Muscle layer of duodenum (tissue), 2 donors: Measurements from ENCODE around the gene TPI1.

Source experiments
- H3K27ac ChIP-seq: one replicate; pipeline ENCODE4 v1.7.0; 2013; ENCODE audit warnings: mild to moderate bottlenecking, low read length
- H3K27me3 ChIP-seq: one replicate; pipeline ENCODE4 v1.7.0; 2013; ENCODE audit warnings: low read depth, mild to moderate bottlenecking, control low read depth, low read length
- H3K36me3 ChIP-seq, 2 donors: one replicate each; pipeline ENCODE4 v1.7.0; 2013; ENCODE audit warnings: low read length in 2 of 2, control low read depth in 1 of 2, mild to moderate bottlenecking in 1 of 2; ENCODE audit not compliant: insufficient read depth in 2 of 2, control insufficient read depth in 1 of 2
- H3K4me1 ChIP-seq, 2 donors: one replicate each; pipeline ENCODE4 v1.7.0; 2013; ENCODE audit warnings: low read length in 2 of 2, mild to moderate bottlenecking in 2 of 2, control low read depth in 1 of 2, moderate library complexity in 1 of 2; ENCODE audit not compliant: insufficient read depth in 2 of 2, control insufficient read depth in 1 of 2
- H3K4me3 ChIP-seq, 2 donors: one replicate each; pipeline ENCODE4 v1.7.0; 2013; ENCODE audit warnings: low read length in 2 of 2, low read depth in 1 of 2, mild to moderate bottlenecking in 1 of 2
- H3K9me3 ChIP-seq, 2 donors: one replicate each; pipeline ENCODE4 v1.7.0; 2013; ENCODE audit warnings: low read length in 2 of 2, control low read depth in 1 of 2, mild to moderate bottlenecking in 1 of 2; ENCODE audit not compliant: control insufficient read depth in 1 of 2
- donor health status: healthy.

TPI1 gene

GRCh38 chr12:6840330-6840729, 27.0 kb upstream of the TPI1 start:
- Histone ChIP-seq H3K27ac (no peak overlapping the region), H3K27me3 (no peaks in the 10 kb centered on the region), H3K4me3 (no peak overlapping the region), H3K36me3 (peaks cover 0 to 47% of the 10 kb centered on the region in 2 donors), H3K4me1 (peaks cover 0 to 3% of the 10 kb centered on the region in 2 donors), H3K9me3 (no peaks in the 10 kb centered on the region)

- H3K27ac ChIP-seq = no peak within 1 kb of the TSS
Measured at GRCh38 chr12:6840761-6841515, 26.4 kb upstream of the TPI1 start, which contains the start of gene GNB3. TSS of gene GNB3 (plus strand) at chr12:6840925. CDS start at chr12:6841288, 363 bp downstream.

GRCh38 chr12:6842075-6842474, 25.3 kb upstream of the TPI1 start:
- no peak overlapping the region for H3K27ac ChIP-seq
- H3K27me3 ChIP-seq = no peaks in the 10 kb centered on the region
- peaks cover 9 to 62% of the 10 kb centered on the region in 2 donors for H3K36me3 ChIP-seq
- no peak overlapping the region for H3K4me3 ChIP-seq
- no peaks in the 10 kb centered on the region for H3K9me3 ChIP-seq
- H3K4me1 ChIP-seq = peaks cover 0 to 3% of the 10 kb centered on the region in 2 donors

More at GRCh38 chr12:6840761-6841515, 26.4 kb upstream of the TPI1 start, which contains the start of gene GNB3:
- H3K4me1 ChIP-seq = peaks cover 0 to 3% of the 10 kb centered on the region in 2 donors
- H3K4me3 ChIP-seq = no peak within 1 kb of the TSS
- no peaks in the 10 kb centered on the region for H3K9me3 ChIP-seq
- no peaks in the 10 kb centered on the region for H3K27me3 ChIP-seq
- peaks cover 2 to 53% of the 10 kb centered on the region in 2 donors for H3K36me3 ChIP-seq

- H3K4me3 ChIP-seq = no peak overlapping the region
- peaks cover 9 to 57% of the 10 kb centered on the region in 2 donors for H3K36me3 ChIP-seq
- no peaks in the 10 kb centered on the region for H3K27me3 ChIP-seq
- H3K27ac ChIP-seq = no peak overlapping the region
- H3K9me3 ChIP-seq = no peaks in the 10 kb centered on the region
- H3K4me1 ChIP-seq = peaks cover 0 to 3% of the 10 kb centered on the region in 2 donors
Measured at GRCh38 chr12:6843118-6843902, 24.0 kb upstream of the TPI1 start.

GRCh38 chr12:6845395-6845794, 21.9 kb upstream of the TPI1 start:
- Histone ChIP-seq H3K27ac (no peak overlapping the region), H3K36me3 (peaks cover 9 to 50% of the 10 kb centered on the region in 2 donors), H3K4me1 (no peaks in the 10 kb centered on the region), H3K4me3 (no peak overlapping the region), H3K9me3 (no peaks in the 10 kb centered on the region), H3K27me3 (no peaks in the 10 kb centered on the region)

- no peaks in the 10 kb centered on the region for H3K27me3 ChIP-seq
- no peak overlapping the region for H3K27ac ChIP-seq
- peaks cover 6 to 7% of the 10 kb centered on the region in 2 donors for H3K4me1 ChIP-seq
- no peaks in the 10 kb centered on the region for H3K9me3 ChIP-seq
- peaks cover 9 to 50% of the 10 kb centered on the region in 2 donors for H3K36me3 ChIP-seq
- no peak overlapping the region for H3K4me3 ChIP-seq
Measured at GRCh38 chr12:6846316-6846869, 20.9 kb upstream of the TPI1 start.

- no peak overlapping the region for H3K27ac ChIP-seq
- H3K36me3 ChIP-seq = peaks cover 9 to 50% of the 10 kb centered on the region in 2 donors
- H3K27me3 ChIP-seq = no peaks in the 10 kb centered on the region
- H3K9me3 ChIP-seq = no peaks in the 10 kb centered on the region
- peaks cover 6 to 7% of the 10 kb centered on the region in 2 donors for H3K4me1 ChIP-seq
- H3K4me3 ChIP-seq = no peak overlapping the region
Measured at GRCh38 chr12:6847676-6848075, 19.7 kb upstream of the TPI1 start.

- Histone ChIP-seq H3K4me3 (no peak overlapping the region), H3K36me3 (peaks cover 9 to 48% of the 10 kb centered on the region in 2 donors), H3K9me3 (no peaks in the 10 kb centered on the region), H3K27ac (no peak overlapping the region), H3K27me3 (no peaks in the 10 kb centered on the region), H3K4me1 (peaks cover 14 to 22% of the 10 kb centered on the region in 2 donors)
Measured at GRCh38 chr12:6849427-6849826, 17.9 kb upstream of the TPI1 start.

GRCh38 chr12:6849976-6850560, 17.3 kb upstream of the TPI1 start:
- Histone ChIP-seq H3K27ac (peak overlapping the region; percentile 5), H3K9me3 (no peaks in the 10 kb centered on the region), H3K27me3 (no peaks in the 10 kb centered on the region), H3K4me1 (peaks cover 14 to 22% of the 10 kb centered on the region in 2 donors), H3K36me3 (peaks cover 9 to 41% of the 10 kb centered on the region in 2 donors), H3K4me3 (peak overlapping the region in 1 of 2 donors; percentile 89)

- no peaks in the 10 kb centered on the region for H3K9me3 ChIP-seq
- peak overlapping the region; percentile 89 to 91 for H3K4me3 ChIP-seq
- peaks cover 10 to 38% of the 10 kb centered on the region in 2 donors for H3K36me3 ChIP-seq
- H3K27ac ChIP-seq = peak overlapping the region; percentile 99
- H3K27me3 ChIP-seq = no peaks in the 10 kb centered on the region
- peaks cover 14 to 22% of the 10 kb centered on the region in 2 donors for H3K4me1 ChIP-seq
Measured at GRCh38 chr12:6850796-6851152, 16.6 kb upstream of the TPI1 start.
